ENCODE results near the gene PDE1A. TPM values are rescaled to one million over a fixed set of nuclear protein-coding genes. Genes with fewer than 3 reads are reported as not detected.

The PDE1A gene
- polyA plus RNA-seq, 2 of the 4 experiments (the other 2 are of a cell fraction), result 0.28 to 3.2 TPM

GRCh38 chr2:182416191-182416590 lies 10.6 kb downstream of the PDE1A start:
- Histone ChIP-seq H3K4me2 (no peak overlapping the region), H3K4me1 (no peaks in the 10 kb centered on the region), H3K27ac (no peak overlapping the region), H3K9me3 (no peaks in the 10 kb centered on the region), H3K4me3 (no peak overlapping the region)
- FAIRE-seq (no peak), ATAC-seq (no peak), DNase-seq (ENCODE audit: low read depth in 1 of 2, low spot score in 1 of 2) (no peak)
- TF ChIP-seq SMC3 (IDR thresholded peaks at IDR 0.05) (no peak), POLR2A (IDR thresholded peaks at IDR 0.05; ENCODE audit: low read length) (no peak), NR3C1 (IDR thresholded peaks at IDR 0.05) (no peak), RCOR1 (IDR thresholded peaks at IDR 0.05; ENCODE audit: low read depth, low read length) (no peak), CTCF (IDR thresholded peaks at IDR 0.05) (no peak)
- WGBS (ENCODE audit: missing lambda C conversion rate), result 69% methylated on average over 4 of the region's 4 CpGs
- POLR2A ChIA-PET, result no interaction called here
- CTCF ChIA-PET, result no interaction called here

GRCh38 chr2:182415771-182416170 lies 11.1 kb downstream of the PDE1A start:
- H3K27ac ChIP-seq, result no peak overlapping the region
- no peaks in the 10 kb centered on the region for H3K4me1 ChIP-seq
- FAIRE-seq (no peak), DNase-seq (ENCODE audit: low read depth in 1 of 2, low spot score in 1 of 2) (no peak), ATAC-seq (no peak)
- no peaks in the 10 kb centered on the region for H3K9me3 ChIP-seq
- POLR2A ChIA-PET, result no interaction called here
- H3K4me3 ChIP-seq, result no peak overlapping the region
- WGBS (ENCODE audit: missing lambda C conversion rate), result 50% methylated on average over 1 of the region's 1 CpG
- TF ChIP-seq POLR2AphosphoS2 (conservative IDR thresholded peaks at IDR 0.05; ENCODE audit: low read length) (no peak), BHLHE40 (IDR thresholded peaks at IDR 0.05; ENCODE audit: low read depth, low read length) (no peak), SREBF2 (IDR thresholded peaks at IDR 0.05) (no peak), RARB (CRISPR knock-in tag; IDR thresholded peaks at IDR 0.05) (no peak), HEYL (CRISPR knock-in tag; IDR thresholded peaks at IDR 0.05) (no peak), JUN (IDR thresholded peaks at IDR 0.05) (no peak), PHF8 (IDR thresholded peaks at IDR 0.05; ENCODE audit: borderline replicate concordance, low read depth) (no peak), CEBPB (IDR thresholded peaks at IDR 0.05) (no peak), PBX3 (IDR thresholded peaks at IDR 0.05) (no peak), FOSL2 (IDR thresholded peaks at IDR 0.05) (no peak), FOSL2 (CRISPR knock-in tag; IDR thresholded peaks at IDR 0.05) (no peak), FOSB (CRISPR knock-in tag; IDR thresholded peaks at IDR 0.05) (no peak), CTCF (IDR thresholded peaks at IDR 0.05) (no peak), HMGXB4 (CRISPR knock-in tag; IDR thresholded peaks at IDR 0.05; ENCODE audit: borderline replicate concordance) (no peak), CHD2 (IDR thresholded peaks at IDR 0.05; ENCODE audit: low read length, partially characterized antibody) (no peak)
- CTCF ChIA-PET, result no interaction called here
- no peak overlapping the region for H3K4me2 ChIP-seq

GRCh38 chr2:182412858-182413257 lies 14.0 kb downstream of the PDE1A start:
- no peak for ATAC-seq
- H3K4me2 ChIP-seq, result no peak overlapping the region
- DNase-seq (ENCODE audit: low read depth in 1 of 2, low spot score in 1 of 2), result no peak
- H3K4me3 ChIP-seq, result no peak overlapping the region
- ChIA-PET CTCF (no interaction called here), POLR2A (no interaction called here)
- TF ChIP-seq CBX8 (IDR thresholded peaks at IDR 0.05) (no peak), ZC3H11A (IDR thresholded peaks at IDR 0.05) (no peak), RFX5 (IDR thresholded peaks at IDR 0.05) (no peak)
- H3K4me1 ChIP-seq, result no peaks in the 10 kb centered on the region
- no peak overlapping the region for H3K27ac ChIP-seq
- FAIRE-seq, result no peak
- H3K9me3 ChIP-seq, result no peaks in the 10 kb centered on the region
- 59% methylated on average over 3 of the region's 3 CpGs for WGBS (ENCODE audit: missing lambda C conversion rate)

All from A549 (cell line).